Measurements from ENCODE around the gene ERBB4. TPM values are rescaled to one million over a fixed set of nuclear protein-coding genes. Genes with fewer than 3 reads are reported as not detected.
A peak's percentile ranks its signal among the peaks of the same experiment; 100 is the strongest.

ERBB4 gene
- total and polyA plus RNA-seq, 9 donors: 5.0 to 12.7 (median 7.7) TPM

GRCh38 chr2:211358504-211358903 lies 1180.1 kb downstream of the ERBB4 start:
- H3K4me3 ChIP-seq (ENCODE audit: low read length): no peak overlapping the region
- H3K9me3 ChIP-seq (replicated peaks; ENCODE audit: control insufficient read depth, low read depth, low read length): no peaks in the 10 kb centered on the region
- no peak overlapping the region for H3K27ac ChIP-seq (ENCODE audit: low read length)
- H3K36me3 ChIP-seq (ENCODE audit: control insufficient read depth, insufficient read depth, low read length): no peaks in the 10 kb centered on the region
- no CpG with 5 or more reads among the region's 3 CpGs for WGBS (ENCODE audit: insufficient coverage)
- H3K27me3 ChIP-seq (ENCODE audit: control insufficient read depth, insufficient read depth, low read length): no peaks in the 10 kb centered on the region
- H3K4me1 ChIP-seq (ENCODE audit: control insufficient read depth, insufficient read depth, low read length): no peaks in the 10 kb centered on the region
- no peak for DNase-seq

DNA sequence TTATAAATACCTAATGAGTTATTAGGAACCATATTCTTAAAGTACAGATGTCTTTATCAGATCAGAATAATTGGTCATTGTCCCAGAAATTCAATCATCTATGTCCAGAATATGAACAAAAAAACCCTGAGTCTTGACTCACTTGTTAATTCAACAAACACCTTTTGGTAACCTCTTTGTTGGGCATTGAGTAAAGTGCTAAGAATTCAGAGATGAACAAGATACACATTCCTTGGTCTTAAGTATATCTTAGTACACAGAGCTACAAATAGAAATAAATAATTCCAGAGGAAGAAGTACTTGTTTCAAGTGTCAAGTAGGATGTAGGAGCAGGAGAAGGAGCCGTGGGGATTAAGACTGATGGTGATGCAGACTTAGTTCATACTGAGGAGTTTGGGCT lies 1184.1 kb downstream of the ERBB4 start:
- Histone ChIP-seq H3K4me1 (ENCODE audit: control insufficient read depth, insufficient read depth, low read length) (no peaks in the 10 kb centered on the region), H3K27ac (ENCODE audit: low read length) (no peak overlapping the region), H3K36me3 (ENCODE audit: control insufficient read depth, insufficient read depth, low read length) (no peaks in the 10 kb centered on the region), H3K9me3 (replicated peaks; ENCODE audit: control insufficient read depth, low read depth, low read length) (no peaks in the 10 kb centered on the region), H3K27me3 (ENCODE audit: control insufficient read depth, insufficient read depth, low read length) (no peaks in the 10 kb centered on the region), H3K4me3 (ENCODE audit: low read length) (no peak overlapping the region)
- no CpG with 5 or more reads among the region's 1 CpG for WGBS (ENCODE audit: insufficient coverage)
- DNase-seq: no peak

- Histone ChIP-seq H3K27ac (ENCODE audit: low read length) (no peak overlapping the region), H3K4me1 (ENCODE audit: control insufficient read depth, insufficient read depth, low read length) (no peaks in the 10 kb centered on the region), H3K4me3 (ENCODE audit: low read length) (no peak overlapping the region), H3K27me3 (ENCODE audit: control insufficient read depth, insufficient read depth, low read length) (no peaks in the 10 kb centered on the region), H3K36me3 (ENCODE audit: control insufficient read depth, insufficient read depth, low read length) (no peaks in the 10 kb centered on the region), H3K9me3 (replicated peaks; ENCODE audit: control insufficient read depth, low read depth, low read length) (no peaks in the 10 kb centered on the region)
- peak; percentile 28 for DNase-seq
- WGBS (ENCODE audit: insufficient coverage): 41% methylated on average over 2 of the region's 3 CpGs
Observed at GRCh38 chr2:211351987-211352386, 1186.6 kb downstream of the ERBB4 start.

DNA sequence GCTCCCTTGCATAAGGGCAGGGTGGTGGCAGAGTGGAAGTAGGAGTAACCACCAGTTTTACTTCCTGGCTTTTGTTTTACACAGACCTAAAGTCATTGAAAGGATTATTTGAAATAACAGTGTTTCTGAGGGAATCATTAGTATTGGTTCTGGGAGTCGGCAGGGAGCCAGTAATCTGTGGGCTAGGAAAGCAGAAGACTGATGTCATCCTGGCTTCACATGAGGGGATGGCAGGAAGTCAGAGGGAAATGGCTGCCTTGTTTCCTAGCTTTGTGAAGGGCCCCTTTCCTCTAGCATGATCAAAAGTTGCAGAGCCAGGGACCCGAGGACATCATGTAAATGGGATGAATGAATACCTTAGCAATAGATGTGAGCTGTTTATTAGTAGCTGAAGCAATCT lies 1189.6 kb downstream of the ERBB4 start:
- Histone ChIP-seq H3K4me1 (ENCODE audit: control insufficient read depth, insufficient read depth, low read length) (no peaks in the 10 kb centered on the region), H3K36me3 (ENCODE audit: control insufficient read depth, insufficient read depth, low read length) (no peaks in the 10 kb centered on the region), H3K9me3 (replicated peaks; ENCODE audit: control insufficient read depth, low read depth, low read length) (no peaks in the 10 kb centered on the region), H3K4me3 (ENCODE audit: low read length) (no peak overlapping the region), H3K27ac (ENCODE audit: low read length) (no peak overlapping the region), H3K27me3 (ENCODE audit: control insufficient read depth, insufficient read depth, low read length) (no peaks in the 10 kb centered on the region)
- DNase-seq: peak; percentile 41
- WGBS (ENCODE audit: insufficient coverage): 27% methylated on average over 1 of the region's 2 CpGs

DNA sequence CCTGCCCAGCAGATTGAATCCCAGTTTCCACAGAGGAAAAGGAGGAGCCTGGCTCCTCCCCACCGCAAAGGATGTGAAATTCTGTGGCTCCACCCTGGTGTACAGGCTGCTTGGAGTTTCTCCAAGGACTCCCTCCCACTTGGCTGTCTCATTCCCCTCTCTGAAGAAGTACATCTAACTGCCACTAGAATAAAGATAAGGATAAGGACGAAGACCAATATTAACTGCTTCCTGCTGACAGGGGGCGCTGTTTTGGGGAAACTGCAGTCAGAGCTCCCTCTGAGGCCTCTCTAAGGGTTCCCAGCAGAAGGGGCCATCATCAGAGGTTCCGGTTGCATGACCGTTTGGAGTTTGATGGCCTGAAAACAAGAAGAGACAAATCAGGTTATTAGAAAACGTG lies 1191.3 kb downstream of the ERBB4 start:
- no peaks in the 10 kb centered on the region for H3K9me3 ChIP-seq (replicated peaks; ENCODE audit: control insufficient read depth, low read depth, low read length)
- H3K4me1 ChIP-seq (ENCODE audit: control insufficient read depth, insufficient read depth, low read length): no peaks in the 10 kb centered on the region
- no peak overlapping the region for H3K4me3 ChIP-seq (ENCODE audit: low read length)
- WGBS (ENCODE audit: insufficient coverage): 85% methylated on average over 5 of the region's 6 CpGs
- H3K36me3 ChIP-seq (ENCODE audit: control insufficient read depth, insufficient read depth, low read length): no peaks in the 10 kb centered on the region
- DNase-seq: no peak
- H3K27ac ChIP-seq (ENCODE audit: low read length): no peak overlapping the region
- H3K27me3 ChIP-seq (ENCODE audit: control insufficient read depth, insufficient read depth, low read length): no peaks in the 10 kb centered on the region

- no peak for DNase-seq
- H3K36me3 ChIP-seq (ENCODE audit: control insufficient read depth, insufficient read depth, low read length): no peaks in the 10 kb centered on the region
- H3K4me3 ChIP-seq (ENCODE audit: low read length): no peak overlapping the region
- no peaks in the 10 kb centered on the region for H3K4me1 ChIP-seq (ENCODE audit: control insufficient read depth, insufficient read depth, low read length)
- no peaks in the 10 kb centered on the region for H3K27me3 ChIP-seq (ENCODE audit: control insufficient read depth, insufficient read depth, low read length)
- H3K9me3 ChIP-seq (replicated peaks; ENCODE audit: control insufficient read depth, low read depth, low read length): no peaks in the 10 kb centered on the region
- no peak overlapping the region for H3K27ac ChIP-seq (ENCODE audit: low read length)
Observed at GRCh38 chr2:211344289-211344688, 1194.3 kb downstream of the ERBB4 start.

- no peak for DNase-seq
- Histone ChIP-seq H3K27me3 (ENCODE audit: control insufficient read depth, insufficient read depth, low read length) (no peaks in the 10 kb centered on the region), H3K36me3 (ENCODE audit: control insufficient read depth, insufficient read depth, low read length) (no peaks in the 10 kb centered on the region), H3K4me3 (ENCODE audit: low read length) (no peak overlapping the region), H3K4me1 (ENCODE audit: control insufficient read depth, insufficient read depth, low read length) (no peaks in the 10 kb centered on the region), H3K27ac (ENCODE audit: low read length) (no peak overlapping the region), H3K9me3 (replicated peaks; ENCODE audit: control insufficient read depth, low read depth, low read length) (no peaks in the 10 kb centered on the region)
- no CpG with 5 or more reads among the region's 1 CpG for WGBS (ENCODE audit: insufficient coverage)
Observed at GRCh38 chr2:211333377-211333776, 1205.2 kb downstream of the ERBB4 start.

DNA sequence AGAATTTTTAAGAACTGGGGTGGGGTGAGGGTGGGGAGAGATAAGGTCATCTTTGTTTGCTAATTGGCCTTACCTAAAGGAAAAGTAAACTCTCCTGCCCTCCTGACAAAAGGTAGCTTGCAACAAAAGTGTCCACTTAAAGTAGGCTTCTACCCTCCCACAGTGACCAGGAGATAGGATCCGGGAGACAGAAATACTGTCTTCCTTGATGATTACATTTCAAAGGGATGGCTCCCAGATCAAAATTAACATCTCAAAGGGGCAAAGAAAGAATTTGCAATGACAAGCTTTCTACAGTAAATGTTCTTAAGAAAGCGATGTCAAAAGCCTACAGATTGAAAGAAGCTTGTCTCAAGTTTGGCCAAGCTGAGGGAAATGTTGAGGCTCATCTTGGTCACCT lies 1206.9 kb downstream of the ERBB4 start:
- H3K27ac ChIP-seq (ENCODE audit: low read length): no peak overlapping the region
- no peaks in the 10 kb centered on the region for H3K4me1 ChIP-seq (ENCODE audit: control insufficient read depth, insufficient read depth, low read length)
- no peaks in the 10 kb centered on the region for H3K36me3 ChIP-seq (ENCODE audit: control insufficient read depth, insufficient read depth, low read length)
- no peak overlapping the region for H3K4me3 ChIP-seq (ENCODE audit: low read length)
- no peak for DNase-seq
- no peaks in the 10 kb centered on the region for H3K9me3 ChIP-seq (replicated peaks; ENCODE audit: control insufficient read depth, low read depth, low read length)
- 86% methylated on average over 1 of the region's 2 CpGs for WGBS (ENCODE audit: insufficient coverage)
- no peaks in the 10 kb centered on the region for H3K27me3 ChIP-seq (ENCODE audit: control insufficient read depth, insufficient read depth, low read length)

DNA sequence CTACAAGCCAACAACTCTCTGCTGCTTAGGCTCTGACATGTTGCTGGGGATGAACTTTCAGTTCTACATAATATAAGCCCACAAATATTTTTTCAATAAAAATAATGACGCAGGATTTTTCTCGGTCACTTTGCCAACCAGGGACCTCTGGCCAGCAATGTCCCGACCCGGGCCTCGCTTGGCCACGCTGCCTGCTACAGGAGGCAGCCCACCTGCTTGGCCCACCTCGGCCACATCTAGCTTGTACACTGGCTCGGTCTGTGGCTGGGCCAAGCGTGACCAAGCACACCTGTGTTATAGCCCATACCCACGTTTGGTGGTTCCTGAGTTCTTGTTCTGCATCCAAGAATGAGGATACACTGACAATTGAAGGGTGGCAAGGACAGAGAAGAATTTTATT lies 1208.7 kb downstream of the ERBB4 start:
- no peaks in the 10 kb centered on the region for H3K4me1 ChIP-seq (ENCODE audit: control insufficient read depth, insufficient read depth, low read length)
- no peaks in the 10 kb centered on the region for H3K9me3 ChIP-seq (replicated peaks; ENCODE audit: control insufficient read depth, low read depth, low read length)
- no peaks in the 10 kb centered on the region for H3K36me3 ChIP-seq (ENCODE audit: control insufficient read depth, insufficient read depth, low read length)
- no peak overlapping the region for H3K27ac ChIP-seq (ENCODE audit: low read length)
- H3K4me3 ChIP-seq (ENCODE audit: low read length): no peak overlapping the region
- WGBS (ENCODE audit: insufficient coverage): 77% methylated on average over 9 of the region's 10 CpGs
- no peaks in the 10 kb centered on the region for H3K27me3 ChIP-seq (ENCODE audit: control insufficient read depth, insufficient read depth, low read length)
- no peak for DNase-seq

DNA sequence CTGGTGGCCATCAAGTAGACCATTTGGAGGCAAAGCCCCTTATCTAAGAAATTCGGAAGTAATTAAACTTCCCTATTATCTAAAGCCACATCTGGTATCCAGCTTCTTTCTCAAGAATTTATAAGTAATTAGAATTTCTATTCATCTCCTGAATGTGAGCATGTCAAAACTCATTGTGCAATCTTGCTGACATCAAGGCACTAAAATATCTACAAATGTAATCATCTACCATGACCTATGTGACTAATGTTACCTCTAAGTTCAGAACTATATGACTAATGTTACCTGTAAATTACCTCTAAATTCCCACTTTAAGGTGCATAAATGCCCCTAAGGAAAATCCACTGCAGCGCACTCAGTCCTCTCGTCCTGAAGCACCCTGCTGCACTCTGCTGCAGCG lies 1209.2 kb downstream of the ERBB4 start:
- H3K36me3 ChIP-seq (ENCODE audit: control insufficient read depth, insufficient read depth, low read length): no peaks in the 10 kb centered on the region
- H3K4me1 ChIP-seq (ENCODE audit: control insufficient read depth, insufficient read depth, low read length): no peaks in the 10 kb centered on the region
- H3K9me3 ChIP-seq (replicated peaks; ENCODE audit: control insufficient read depth, low read depth, low read length): no peaks in the 10 kb centered on the region
- H3K27me3 ChIP-seq (ENCODE audit: control insufficient read depth, insufficient read depth, low read length): no peaks in the 10 kb centered on the region
- DNase-seq: no peak
- WGBS (ENCODE audit: insufficient coverage): no CpG with 5 or more reads among the region's 4 CpGs
- H3K4me3 ChIP-seq (ENCODE audit: low read length): no peak overlapping the region
- no peak overlapping the region for H3K27ac ChIP-seq (ENCODE audit: low read length)

- WGBS (ENCODE audit: insufficient coverage): no CpG with 5 or more reads among the region's 2 CpGs
- H3K9me3 ChIP-seq (replicated peaks; ENCODE audit: control insufficient read depth, low read depth, low read length): no peaks in the 10 kb centered on the region
- DNase-seq: no peak
Observed at GRCh38 chr2:211328126-211328525, 1210.5 kb downstream of the ERBB4 start.

More at GRCh38 chr2:211328126-211328525, 1210.5 kb downstream of the ERBB4 start:
- Histone ChIP-seq H3K27ac (ENCODE audit: low read length) (no peak overlapping the region), H3K4me3 (ENCODE audit: low read length) (no peak overlapping the region), H3K36me3 (ENCODE audit: control insufficient read depth, insufficient read depth, low read length) (no peaks in the 10 kb centered on the region), H3K27me3 (ENCODE audit: control insufficient read depth, insufficient read depth, low read length) (no peaks in the 10 kb centered on the region), H3K4me1 (ENCODE audit: control insufficient read depth, insufficient read depth, low read length) (no peaks in the 10 kb centered on the region)
